Osteoblast (primary cell): ENCODE data around the gene TRIM47. TPM values are rescaled to one million over a fixed set of nuclear protein-coding genes. Genes with fewer than 3 reads are reported as not detected.
"Not testable (repeated sequence)": the region's sequence is repeated elsewhere in the genome, so short reads cannot be mapped to it uniquely, and the experiment has no call there.

Source experiments
- DNase-seq: peaks from one replicate; pipeline ENCODE4 v3.0.0; 2011; ENCODE audit warnings: low spot score, mixed read lengths; ENCODE audit not compliant: insufficient read length; ENCODE audit errors: missing footprints
- H2AFZ ChIP-seq: 2 replicates; pipeline ENCODE4 v1.6.0; 2011; ENCODE audit warnings: mild to moderate bottlenecking, low read length
- H3K27ac ChIP-seq: 2 replicates; pipeline ENCODE4 v1.5.1; 2011; ENCODE audit warnings: mild to moderate bottlenecking, low read depth, low read length, moderate library complexity
- H3K27me3 ChIP-seq: 2 replicates; pipeline ENCODE4 v1.6.0; 2012; ENCODE audit warnings: mild to moderate bottlenecking, control low read depth, inconsistent platforms, low read length, moderate library complexity; ENCODE audit not compliant: insufficient read depth
- H3K36me3 ChIP-seq: 2 replicates; pipeline ENCODE4 v1.5.1; 2011; ENCODE audit warnings: mild to moderate bottlenecking, low read length, control low read depth, moderate library complexity; ENCODE audit not compliant: insufficient read depth
- H3K4me1 ChIP-seq: 2 replicates; pipeline ENCODE4 v1.5.1; 2011; ENCODE audit warnings: mild to moderate bottlenecking, low read length, control low read depth, moderate library complexity; ENCODE audit not compliant: insufficient read depth
- H3K4me2 ChIP-seq: 2 replicates; pipeline ENCODE4 v1.6.0; 2011; ENCODE audit warnings: mild to moderate bottlenecking, low read length; ENCODE audit not compliant: insufficient read depth
- H3K4me3 ChIP-seq: fragments of 200-600 bp; sonication (generic); 3 replicates; pipeline ENCODE4 v1.5.1; 2012; ENCODE audit warnings: mild to moderate bottlenecking, low read length, inconsistent platforms; ENCODE audit not compliant: insufficient read depth
- H3K79me2 ChIP-seq: 2 replicates; pipeline ENCODE4 v1.6.0; 2012; ENCODE audit warnings: mild to moderate bottlenecking, low read length, control low read depth, inconsistent platforms; ENCODE audit not compliant: insufficient read depth
- H3K9me3 ChIP-seq: 2 replicates; pipeline ENCODE4 v1.5.1; 2011; ENCODE audit warnings: low read depth, low read length, control low read depth
- H4K20me1 ChIP-seq: 2 replicates; pipeline ENCODE4 v1.6.0; 2012; ENCODE audit warnings: mild to moderate bottlenecking, low read length, control low read depth; ENCODE audit not compliant: insufficient read depth
- CTCF ChIP-seq: IDR thresholded peaks from 2 replicates; pipeline ENCODE4 v1.5.1; 2011; ENCODE audit warnings: mild to moderate bottlenecking, low read depth, low read length, moderate library complexity; ENCODE audit errors: extremely low read depth
- total RNA-seq: library from RNA; depleted of rRNA; stranded (reverse); fragments of >200 nt; gene quantifications from 2 replicates; pipeline ENCODE4 v1.2.3, GENCODE V29; 2012

The TRIM47 gene
- total RNA-seq, 1 donor, result 21.7 TPM

- no peak overlapping the region for H2AFZ ChIP-seq
- peaks cover 28% of the 10 kb centered on the region for H3K79me2 ChIP-seq
- no peaks in the 10 kb centered on the region for H3K27me3 ChIP-seq
- H3K27ac ChIP-seq, result peak overlapping the region; percentile 84
- H3K9me3 ChIP-seq, result no peaks in the 10 kb centered on the region
- DNase-seq, result peak; percentile 94
- H3K36me3 ChIP-seq, result peaks cover 22% of the 10 kb centered on the region
- H3K4me2 ChIP-seq, result peak overlapping the region; percentile 85
- peaks cover 3% of the 10 kb centered on the region for H4K20me1 ChIP-seq
- TF ChIP-seq CTCF, result no peak
- peak overlapping the region; percentile 100 for H3K4me3 ChIP-seq
- peaks cover 26% of the 10 kb centered on the region for H3K4me1 ChIP-seq
Observed at GRCh38 chr17:75854101-75854748, 24.2 kb downstream of the TRIM47 start.

- Histone ChIP-seq H4K20me1 (peaks cover 5% of the 10 kb centered on the region), H3K27me3 (no peaks in the 10 kb centered on the region), H3K27ac (peak overlapping the region; percentile 84), H3K4me3 (peak overlapping the region; percentile 15), H3K9me3 (no peaks in the 10 kb centered on the region), H3K79me2 (peaks cover 28% of the 10 kb centered on the region), H3K36me3 (peaks cover 30% of the 10 kb centered on the region), H3K4me2 (peak overlapping the region; percentile 85), H3K4me1 (peaks cover 26% of the 10 kb centered on the region), H2AFZ (no peak overlapping the region)
- DNase-seq, result peak; percentile 94
- TF ChIP-seq CTCF, result no peak
Observed at GRCh38 chr17:75853433-75853832, 24.9 kb downstream of the TRIM47 start.

GRCh38 chr17:75851693-75851991, 26.7 kb downstream of the TRIM47 start:
- peaks cover 28% of the 10 kb centered on the region for H3K79me2 ChIP-seq
- not testable (repeated sequence) for H3K4me3 ChIP-seq, H3K4me2 ChIP-seq, H2AFZ ChIP-seq, H4K20me1 ChIP-seq, H3K27ac ChIP-seq, DNase-seq, H3K9me3 ChIP-seq, H3K27me3 ChIP-seq
- H3K36me3 ChIP-seq, result peaks cover 48% of the 10 kb centered on the region
- H3K4me1 ChIP-seq, result peaks cover 25% of the 10 kb centered on the region

- Histone ChIP-seq H3K27me3 (no peaks in the 10 kb centered on the region), H2AFZ (no peak overlapping the region), H4K20me1 (peaks cover 6% of the 10 kb centered on the region), H3K27ac (no peak overlapping the region), H3K36me3 (peaks cover 53% of the 10 kb centered on the region), H3K79me2 (peaks cover 28% of the 10 kb centered on the region), H3K4me2 (no peak overlapping the region), H3K4me3 (no peak overlapping the region), H3K9me3 (no peaks in the 10 kb centered on the region), H3K4me1 (peaks cover 20% of the 10 kb centered on the region)
- TF ChIP-seq CTCF, result no peak
- peak; percentile 71 for DNase-seq
Observed at GRCh38 chr17:75850928-75851692, 27.3 kb downstream of the TRIM47 start.
